H1 (cell line): ENCODE measurements around the gene LHFPL2. TPM values are rescaled to one million over a fixed set of nuclear protein-coding genes. Genes with fewer than 3 reads are reported as not detected.

Experiments used
- CTCF ChIA-PET: fragments of 300-600 bp; sonication (Branson Sonifier 250); formaldehyde crosslinking; loops from one replicate; lab custom pipeline; 2021; ENCODE audit not compliant: partially characterized antibody; lab: Charles Lee
- POLR2A ChIA-PET: fragments of 300-600 bp; sonication (Branson Sonifier 250); formaldehyde crosslinking; loops from one replicate; lab custom pipeline; 2021; ENCODE audit warnings: inconsistent platforms; ENCODE audit not compliant: partially characterized antibody; lab: Charles Lee
- DNase-seq, 2 experiments: peaks; one replicate each; pipeline versions ENCODE4 v3.0.0 to v3.0.0-alpha.2; 2010 to 2022; ENCODE audit warnings: low spot score in 2 of 2, low read depth in 1 of 2, mixed read lengths in 1 of 2
- FAIRE-seq: peaks from 2 replicates; lab custom pipeline; 2011; peaks lifted over from hg19 to GRCh38; lab: Jason Lieb, UNC
- H2AFZ ChIP-seq: 2 replicates; pipeline ENCODE4 v1.8.1; 2012; ENCODE audit warnings: low read length, inconsistent platforms
- H2AK5ac ChIP-seq: 2 replicates; pipeline ENCODE4 v1.6.1; 2013; ENCODE audit warnings: low read depth, low read length
- H2BK120ac ChIP-seq: replicated peaks from 2 replicates; pipeline ENCODE3; 2013; ENCODE audit warnings: low read depth, low read length, inconsistent platforms
- H2BK12ac ChIP-seq: 2 replicates; pipeline ENCODE4 v1.6.1; 2013; ENCODE audit warnings: low read depth, low read length
- H2BK15ac ChIP-seq: 2 replicates; pipeline ENCODE4 v1.6.1; 2013; ENCODE audit warnings: low read length
- H2BK20ac ChIP-seq: 2 replicates; pipeline ENCODE4 v1.6.1; 2013; ENCODE audit warnings: low read length
- H2BK5ac ChIP-seq: 2 replicates; pipeline ENCODE4 v1.6.1; 2013; ENCODE audit warnings: low read depth, low read length
- H3K14ac ChIP-seq: 2 replicates; pipeline ENCODE4 v1.6.1; 2013; ENCODE audit warnings: inconsistent platforms; ENCODE audit not compliant: insufficient read length
- H3K18ac ChIP-seq: 2 replicates; pipeline ENCODE4 v1.6.1; 2013; ENCODE audit warnings: low read length; ENCODE audit errors: extremely low read depth
- H3K23ac ChIP-seq: 2 replicates; pipeline ENCODE4 v1.6.1; 2013; ENCODE audit warnings: inconsistent platforms; ENCODE audit not compliant: insufficient read length
- H3K23me2 ChIP-seq: 2 replicates; pipeline ENCODE4 v1.6.1; 2013; ENCODE audit warnings: low read depth, low read length
- H3K27ac ChIP-seq: 2 replicates; pipeline ENCODE4 v1.6.1; 2011; ENCODE audit warnings: low read depth, low read length, inconsistent platforms
- H3K27me3 ChIP-seq, 4 experiments: replicated peaks in 1 of 4; 1 replicate in 1 of 4; 2 replicates in 3 of 4; pipeline versions ENCODE4 v1.6.1 to v1.8.1; 2011 to 2013; ENCODE audit warnings: low read length in 3 of 4, mild to moderate bottlenecking in 3 of 4, inconsistent platforms in 2 of 4, mixed read lengths in 2 of 4, moderate library complexity in 1 of 4; ENCODE audit not compliant: control insufficient read depth in 3 of 4, insufficient read depth in 3 of 4; ENCODE audit errors: extremely low read depth in 1 of 4
- H3K36me3 ChIP-seq, 4 experiments: 2 replicates each; pipeline versions ENCODE4 v1.6.1 to v1.8.1; 2011 to 2013; ENCODE audit warnings: mild to moderate bottlenecking in 4 of 4, low read length in 3 of 4, moderate library complexity in 2 of 4, control low read depth in 1 of 4, inconsistent platforms in 1 of 4; ENCODE audit not compliant: insufficient read depth in 4 of 4, control insufficient read depth in 2 of 4
- H3K4ac ChIP-seq: replicated peaks from 2 replicates; pipeline ENCODE3; 2013; ENCODE audit warnings: low read length, low read depth, mixed read lengths, inconsistent platforms; ENCODE audit not compliant: insufficient read length
- H3K4me1 ChIP-seq, 4 experiments: replicated peaks in 1 of 4; 1 replicate in 1 of 4; 2 replicates in 3 of 4; pipeline versions ENCODE4 v1.6.1 to v1.8.1; 2011 to 2013; ENCODE audit warnings: low read length in 3 of 4, inconsistent platforms in 2 of 4, mixed read lengths in 1 of 4; ENCODE audit not compliant: insufficient read depth in 4 of 4, control insufficient read depth in 3 of 4
- H3K4me2 ChIP-seq, 2 experiments: 2 replicates each; pipeline versions ENCODE4 v1.6.1 to v1.8.1; 2011 to 2013; ENCODE audit warnings: low read depth in 2 of 2, low read length in 2 of 2, control low read depth in 1 of 2, inconsistent platforms in 1 of 2, mild to moderate bottlenecking in 1 of 2; ENCODE audit not compliant: insufficient read depth in 1 of 2
- H3K4me3 ChIP-seq, 4 experiments: fragments of 200-600, 300-600 bp in 1 of 4; sonication (generic), shearing (Covaris generic), sonication (Bioruptor Twin) in 1 of 4; 2 replicates each; pipeline versions ENCODE4 v1.5.1 to v1.8.1; 2011 to 2016; ENCODE audit warnings: low read length in 4 of 4, low read depth in 3 of 4, control low read depth in 2 of 4, inconsistent platforms in 2 of 4, mild to moderate bottlenecking in 2 of 4, mixed read lengths in 1 of 4, moderate library complexity in 1 of 4; ENCODE audit not compliant: insufficient read depth in 2 of 4; ENCODE audit errors: extremely low read depth in 1 of 4
- H3K56ac ChIP-seq: replicated peaks from 2 replicates; pipeline ENCODE3; 2013; ENCODE audit warnings: low read depth, mild to moderate bottlenecking, mixed read lengths, low read length, inconsistent platforms; ENCODE audit not compliant: insufficient read length
- H3K79me1 ChIP-seq: 2 replicates; pipeline ENCODE4 v1.6.1; 2013; ENCODE audit warnings: low read depth, low read length, control low read depth
- H3K79me2 ChIP-seq, 2 experiments: 2 replicates each; pipeline versions ENCODE4 v1.6.1 to v1.8.1; 2012 to 2013; ENCODE audit warnings: low read length in 2 of 2, mild to moderate bottlenecking in 2 of 2, inconsistent platforms in 1 of 2; ENCODE audit not compliant: insufficient read depth in 2 of 2, control insufficient read depth in 1 of 2
- H3K9ac ChIP-seq, 4 experiments: replicated peaks in 1 of 4; 1 replicate in 1 of 4; 2 replicates in 3 of 4; pipeline versions ENCODE4 v1.6.1 to v1.8.1; 2011 to 2013; ENCODE audit warnings: low read depth in 3 of 4, low read length in 3 of 4, control low read depth in 2 of 4, mild to moderate bottlenecking in 2 of 4, moderate library complexity in 2 of 4, inconsistent platforms in 1 of 4; ENCODE audit errors: extremely low read depth in 1 of 4
- H3K9me3 ChIP-seq, 2 experiments: 2 replicates each; pipeline versions ENCODE4 v1.6.1 to v1.8.1; 2012 to 2013; ENCODE audit warnings: mild to moderate bottlenecking in 2 of 2, moderate library complexity in 2 of 2, control low read depth in 1 of 2, inconsistent platforms in 1 of 2, low read depth in 1 of 2, low read length in 1 of 2, mixed read lengths in 1 of 2; ENCODE audit not compliant: insufficient read depth in 2 of 2
- H4K20me1 ChIP-seq, 2 experiments: replicated peaks in 1 of 2; 2 replicates each; pipeline versions ENCODE3 to v1.8.1; 2011 to 2013; ENCODE audit warnings: inconsistent platforms in 2 of 2, low read length in 2 of 2, mild to moderate bottlenecking in 1 of 2; ENCODE audit not compliant: insufficient read depth in 2 of 2, control insufficient read depth in 1 of 2
- H4K5ac ChIP-seq: 2 replicates; pipeline ENCODE4 v1.6.1; 2013; ENCODE audit warnings: low read length, low read depth, mixed read lengths, inconsistent platforms; ENCODE audit not compliant: insufficient read length
- H4K8ac ChIP-seq: 2 replicates; pipeline ENCODE4 v1.8.0; 2013; ENCODE audit warnings: mild to moderate bottlenecking, moderate library complexity, low read length, inconsistent platforms; ENCODE audit not compliant: insufficient read depth; ENCODE audit errors: extremely low read depth
- H4K91ac ChIP-seq: replicated peaks from 2 replicates; pipeline ENCODE3; 2013; ENCODE audit warnings: low read length, mixed read lengths, inconsistent platforms; ENCODE audit not compliant: insufficient read length
- ASH2L ChIP-seq: fragments of 200-600, 300-600 bp; sonication (generic); IDR thresholded peaks from one replicate; pipeline ENCODE4 v1.7.1; 2017; ENCODE audit warnings: low read length
- EP300 ChIP-seq, 2 experiments: IDR thresholded peaks; 1 replicate in 1 of 2; 2 replicates in 1 of 2; pipeline ENCODE4 v1.6.1; 2011 to 2012; ENCODE audit warnings: low read depth in 2 of 2, low read length in 2 of 2, mild to moderate bottlenecking in 2 of 2, borderline replicate concordance in 1 of 2, inconsistent platforms in 1 of 2, moderate library complexity in 1 of 2
- HDAC6 ChIP-seq: IDR thresholded peaks from one replicate; pipeline ENCODE4 v1.7.1; 2012; ENCODE audit warnings: low read depth, mild to moderate bottlenecking, inconsistent platforms, low read length, moderate library complexity
- JUN ChIP-seq: IDR thresholded peaks from 2 replicates; pipeline ENCODE4 v1.6.1; 2011; ENCODE audit warnings: low read depth, mild to moderate bottlenecking, improper control_type of control experiment, low read length
- SUZ12 ChIP-seq: fragments of 200-600 bp; sonication (generic); IDR thresholded peaks from 2 replicates; pipeline ENCODE4 v1.6.1; 2012; ENCODE audit warnings: mild to moderate bottlenecking, inconsistent platforms, low read length, moderate library complexity, mixed read lengths
- TAF7 ChIP-seq: optimal IDR thresholded peaks from 2 replicates; pipeline ENCODE3; 2011; ENCODE audit warnings: low read depth, mild to moderate bottlenecking, inconsistent platforms, low read length, moderate library complexity, borderline replicate concordance
- WGBS, 2 experiments: shearing (Covaris generic) in 1 of 2; methylation state at CpG; one replicate each; pipeline versions ENCODE4 v1.1.6 to v1.1.7; 2013 to 2015; ENCODE audit warnings: low lambda C conversion rate in 2 of 2, mixed read lengths in 2 of 2, inconsistent platforms in 1 of 2, low coverage in 1 of 2, missing lambda C conversion rate in 1 of 2; ENCODE audit not compliant: insufficient replicate concordance in 2 of 2, insufficient coverage in 1 of 2, insufficient read length in 1 of 2; ENCODE audit errors: extremely low coverage in 1 of 2, missing lambda C conversion rate in 1 of 2; 5-methylcytosine and 5-hydroxymethylcytosine counted together
- polyA plus RNA-seq, 7 experiments: library from polyadenylated mRNA; depleted of rRNA in 3 of 7; stranded (reverse) in 5 of 7; unstranded in 2 of 7; fragments of >200 nt in 5 of 7; fragments of 200-250 nt in 2 of 7; gene quantifications; 1 replicate in 5 of 7; 2 replicates in 1 of 7; 4 replicates in 1 of 7; pipeline versions ENCODE4 v1.2.1 to v1.2.3, GENCODE V29; 2011 to 2013; ENCODE audit warnings: missing spikeins in 2 of 7, mixed read lengths in 2 of 7
- total RNA-seq: library from RNA; stranded (reverse); fragmentation: NEBNext Ultra II Directional; extraction: Animal tissue kit (Norgen Biotek cat#: 25700); gene quantifications from 2 replicates; pipeline ENCODE4 v1.2.1, GENCODE V29; 2021

The LHFPL2 gene
- total and polyA plus RNA-seq, 2 of the 8 experiments (the other 6 are each of a cell fraction or from before 2014, with no cell fraction given) = 9.6 to 43.0 TPM

- TF ChIP-seq JUN (no peak), SUZ12 (no peak), TAF7 (no peak), EP300 (IDR thresholded peaks at IDR 0.05; ENCODE audit: borderline replicate concordance in 1 of 2, low read depth in 2 of 2, low read length in 2 of 2) (no peak), HDAC6 (no peak), ASH2L (no peak)
- no peak overlapping the region for H3K4me3 ChIP-seq
- H3K18ac ChIP-seq = no peak overlapping the region
- no peak overlapping the region for H2AK5ac ChIP-seq
- no peak overlapping the region for H3K27ac ChIP-seq
- H3K56ac ChIP-seq = no peak overlapping the region
- no peak overlapping the region for H3K4me2 ChIP-seq
- no peak overlapping the region for H2BK20ac ChIP-seq
- FAIRE-seq = no peak
- WGBS, 2 experiments = 90% methylated on average over 2 of the region's 2 CpGs; no CpG with 5 or more reads in 1 of the 2 experiments
- H3K79me2 ChIP-seq = peaks cover 0 to 2% of the 10 kb centered on the region in 2 experiments; a peak in 1 of 4 replicates
- no peak overlapping the region for H4K8ac ChIP-seq
- no peaks in the 10 kb centered on the region for H3K79me1 ChIP-seq
- ChIA-PET POLR2A (interaction anchor here (1.1 kb wide), 1 partner anchor 10 kb away, joined by 3 read pairs; no protein-coding TSS in a partner anchor), CTCF (interaction anchor here (0.7 to 1.5 kb wide), 5 partner anchors 9 to 75 kb away, joined by 3 to 7 read pairs (median 3); no protein-coding TSS in a partner anchor)
- no peak overlapping the region for H4K5ac ChIP-seq
- no peaks in the 10 kb centered on the region for H3K9me3 ChIP-seq
- no peaks in the 10 kb centered on the region for H3K27me3 ChIP-seq
- H3K23me2 ChIP-seq = no peaks in the 10 kb centered on the region
- no peak overlapping the region for H2BK12ac ChIP-seq
- H3K36me3 ChIP-seq = peaks cover 0 to 3% (median 0%) of the 10 kb centered on the region in 4 experiments; a peak in 1 of 8 replicates
- no peak overlapping the region for H2AFZ ChIP-seq
- no peak for DNase-seq
- no peak overlapping the region for H3K4ac ChIP-seq
- 0 out of 7 replicates have a peak, but pooled peaks cover 0 to 3% (median 1%) of the 10 kb centered on the region in 4 experiments for H3K4me1 ChIP-seq
- no peaks in the 10 kb centered on the region for H4K20me1 ChIP-seq
- H2BK120ac ChIP-seq = no peak overlapping the region
- H4K91ac ChIP-seq = no peak overlapping the region
- H3K23ac ChIP-seq = no peak overlapping the region
- H3K9ac ChIP-seq = no peak overlapping the region
- no peak overlapping the region for H2BK5ac ChIP-seq
- H3K14ac ChIP-seq = no peak overlapping the region
- H2BK15ac ChIP-seq = no peak overlapping the region
These were observed 189.7 kb downstream of the LHFPL2 start for GRCh38 chr5:78458843-78459242.
